NOMO-1 treated with dmso at 0.1 percent for 144 hours (cell line): ENCODE results near the gene GIPC3.
"Not testable (repeated sequence)": the region's sequence is repeated elsewhere in the genome, so short reads cannot be mapped to it uniquely, and the experiment has no call there.

ENCODE experiments used
- DNase-seq: peaks from one replicate; lab custom pipeline; 2025; ENCODE audit not compliant: unreplicated experiment; lab: John Stamatoyannopoulos, UW

The GIPC3 gene

GRCh38 chr19:3576696-3577443 is 8.4 kb upstream of the GIPC3 start:
- no peak for DNase-seq

GRCh38 chr19:3577723-3578344 is 7.4 kb upstream of the GIPC3 start:
- DNase-seq = no peak

- DNase-seq = no peak
These were observed 6.9 kb upstream of the GIPC3 start for GRCh38 chr19:3578390-3578789.

GRCh38 chr19:3580156-3580934 is 4.9 kb upstream of the GIPC3 start:
- no peak for DNase-seq

- DNase-seq = not testable (repeated sequence)
These were observed 3.5 kb upstream of the GIPC3 start for GRCh38 chr19:3581792-3582191.

- not testable (repeated sequence) for DNase-seq
These were observed 1.1 kb upstream of the GIPC3 start for GRCh38 chr19:3584036-3584802.

- DNase-seq = no peak
These were observed 899 bp downstream of the GIPC3 start for GRCh38 chr19:3586127-3586626.

- DNase-seq = no peak
These were observed 1.5 kb downstream of the GIPC3 start for GRCh38 chr19:3586707-3587346.

- no peak for DNase-seq
These were observed 4.2 kb downstream of the GIPC3 start for GRCh38 chr19:3589439-3589838.

GRCh38 chr19:3589949-3590348 is 4.7 kb downstream of the GIPC3 start:
- DNase-seq = no peak

GRCh38 chr19:3590991-3591659 is 5.8 kb downstream of the GIPC3 start:
- no peak for DNase-seq

GRCh38 chr19:3591876-3592613 is 6.8 kb downstream of the GIPC3 start:
- DNase-seq = no peak

GRCh38 chr19:3593156-3593555 is 7.9 kb downstream of the GIPC3 start:
- DNase-seq = no peak

- DNase-seq = no peak
These were observed 10.3 kb downstream of the GIPC3 start for GRCh38 chr19:3595521-3596061.

GRCh38 chr19:3599776-3600187 is 14.5 kb downstream of the GIPC3 start:
- DNase-seq = no peak

- DNase-seq = no peak
These were observed 15.7 kb downstream of the GIPC3 start for GRCh38 chr19:3601021-3601420.

- no peak for DNase-seq
These were observed 18.0 kb downstream of the GIPC3 start for GRCh38 chr19:3603121-3603811.

GRCh38 chr19:3604227-3604986 is 19.1 kb downstream of the GIPC3 start:
- DNase-seq = no peak
